GM12865 (cell line): ENCODE results near the gene STT3B.
"Not testable (repeated sequence)": the region's sequence is repeated elsewhere in the genome, so short reads cannot be mapped to it uniquely, and the experiment has no call there.

Source experiments
- DNase-seq: peaks from one replicate; pipeline ENCODE4 v3.0.0; 2010; ENCODE audit warnings: low read depth
- H3K4me3 ChIP-seq: 2 replicates; pipeline ENCODE4 v1.5.1; 2011; ENCODE audit warnings: mild to moderate bottlenecking, low read depth, low read length, control low read depth
- CTCF ChIP-seq: IDR thresholded peaks from 2 replicates; pipeline ENCODE4 v1.5.1; 2011; ENCODE audit warnings: low read length, control low read depth, low read depth, inconsistent platforms; ENCODE audit not compliant: insufficient read depth; ENCODE audit errors: missing control alignments

The STT3B gene

GRCh38 chr3:31581660-31582059, 48.9 kb downstream of the STT3B start:
- no peak overlapping the region for H3K4me3 ChIP-seq
- no peak for TF ChIP-seq CTCF
- no peak for DNase-seq

- TF ChIP-seq CTCF = no peak
- DNase-seq = no peak
- H3K4me3 ChIP-seq = no peak overlapping the region
Measured at GRCh38 chr3:31589228-31589627, 56.5 kb downstream of the STT3B start.

- no peak overlapping the region for H3K4me3 ChIP-seq
- no peak for TF ChIP-seq CTCF
Measured at GRCh38 chr3:31590650-31591049, 57.9 kb downstream of the STT3B start.

GRCh38 chr3:31592764-31593163, 60.0 kb downstream of the STT3B start:
- no peak overlapping the region for H3K4me3 ChIP-seq
- no peak for DNase-seq
- TF ChIP-seq CTCF = no peak

More at GRCh38 chr3:31590650-31591049, 57.9 kb downstream of the STT3B start:
- no peak for DNase-seq

- H3K4me3 ChIP-seq = no peak overlapping the region
- TF ChIP-seq CTCF = no peak
- no peak for DNase-seq
Measured at GRCh38 chr3:31596176-31596575, 63.5 kb downstream of the STT3B start.

- TF ChIP-seq CTCF = no peak
- H3K4me3 ChIP-seq = no peak overlapping the region
- no peak for DNase-seq
Measured at GRCh38 chr3:31600431-31600830, 67.7 kb downstream of the STT3B start.

- not testable (repeated sequence) for DNase-seq, H3K4me3 ChIP-seq
Measured at GRCh38 chr3:31605333-31605732, 72.6 kb downstream of the STT3B start.
